ENCODE results near the gene DIPK1B.

DIPK1B gene

DNA sequence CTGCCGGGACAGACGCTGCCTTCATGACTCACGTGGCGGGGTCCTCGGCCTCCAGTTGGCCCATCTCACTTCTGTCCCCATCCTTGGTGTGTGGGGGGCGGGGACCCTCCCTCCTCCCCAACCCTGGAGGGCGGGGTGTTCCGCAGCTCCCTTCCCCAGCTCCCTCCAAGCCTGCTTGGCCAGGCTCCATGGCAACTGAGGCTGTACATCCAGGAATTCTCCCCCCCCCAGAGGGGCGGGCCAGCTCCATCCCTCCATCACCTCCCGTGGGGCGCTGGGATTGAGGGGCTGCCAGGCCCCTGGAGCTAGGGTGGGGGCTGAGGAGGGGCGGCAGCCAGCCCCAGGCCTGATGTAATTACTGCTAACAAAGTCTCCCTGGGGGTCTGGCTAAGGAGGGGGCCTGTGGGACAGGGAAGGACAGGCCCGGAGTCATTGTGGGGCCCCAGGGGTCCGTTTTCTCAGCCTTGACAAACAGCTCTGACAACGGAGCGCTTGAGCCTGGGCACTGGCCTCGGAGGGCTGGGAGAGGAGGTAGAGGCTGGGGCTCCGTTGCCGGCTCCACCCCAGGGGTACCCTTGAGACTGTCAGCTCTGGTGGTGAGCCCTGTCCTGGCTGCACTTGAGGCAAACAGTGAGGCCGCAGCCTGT lies 8.0 kb downstream of the DIPK1B start:
- DNase-seq (ENCODE audit: low spot score), result no peak

DNA sequence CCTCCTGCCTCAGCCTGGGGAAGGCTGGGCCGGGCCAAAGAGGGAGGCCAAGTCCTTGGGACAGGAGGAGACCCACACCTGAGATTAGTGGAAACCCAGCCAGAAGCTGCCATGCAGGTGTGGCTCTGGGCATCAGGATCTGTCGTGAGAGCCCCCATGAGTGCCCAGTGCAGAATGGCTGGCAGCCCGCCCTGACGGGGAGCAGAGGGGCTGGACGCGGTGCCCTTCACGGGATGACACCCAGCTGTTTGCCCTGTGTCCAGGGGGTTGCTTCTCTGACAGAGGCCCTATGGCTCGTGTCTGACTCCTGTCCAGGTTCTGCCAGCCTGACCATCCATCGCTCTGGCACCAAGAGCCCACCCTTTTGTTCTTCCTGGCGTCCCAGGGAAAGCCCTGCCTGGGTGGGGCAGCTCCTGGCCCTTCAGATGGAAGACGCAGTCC lies 8.5 kb downstream of the DIPK1B start:
- DNase-seq (ENCODE audit: low spot score), result no peak

DNA sequence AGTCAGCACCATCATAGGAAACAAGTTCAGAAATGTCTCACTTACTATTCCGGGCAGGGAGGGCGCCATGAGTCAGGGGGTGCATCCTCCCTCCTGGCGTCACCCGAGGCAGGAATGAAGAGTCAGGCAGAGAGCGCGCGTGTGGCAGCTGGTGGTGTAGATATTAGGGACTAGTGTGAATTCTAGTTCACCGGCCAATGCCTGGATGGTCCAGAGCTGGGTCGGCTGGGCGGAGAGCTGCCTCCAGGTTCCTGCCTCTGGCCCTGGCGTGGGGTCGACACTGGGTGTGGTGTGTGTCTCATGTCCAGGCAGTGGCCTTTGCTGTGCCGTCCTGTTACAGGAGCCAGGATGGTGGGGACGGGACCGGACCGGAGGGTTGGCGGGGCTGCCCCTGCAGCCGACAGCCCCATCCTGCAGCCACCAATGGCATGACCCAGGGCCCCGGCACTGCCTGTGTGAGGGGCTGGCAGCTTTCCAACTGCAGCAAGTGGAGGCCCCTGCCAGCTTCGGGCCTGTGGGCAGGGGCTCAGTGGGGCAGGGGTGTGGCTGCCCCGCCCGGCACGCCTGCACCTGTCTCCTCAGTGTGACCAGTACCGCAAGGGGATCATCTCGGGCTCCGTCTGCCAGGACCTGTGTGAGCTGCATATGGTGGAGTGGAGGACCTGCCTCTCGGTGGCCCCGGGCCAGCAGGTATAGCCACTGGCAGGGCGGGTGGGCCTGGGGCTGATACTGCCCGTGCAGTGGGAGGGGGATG lies 9.1 kb downstream of the DIPK1B start:
- DNase-seq (ENCODE audit: low spot score), result no peak

DNA sequence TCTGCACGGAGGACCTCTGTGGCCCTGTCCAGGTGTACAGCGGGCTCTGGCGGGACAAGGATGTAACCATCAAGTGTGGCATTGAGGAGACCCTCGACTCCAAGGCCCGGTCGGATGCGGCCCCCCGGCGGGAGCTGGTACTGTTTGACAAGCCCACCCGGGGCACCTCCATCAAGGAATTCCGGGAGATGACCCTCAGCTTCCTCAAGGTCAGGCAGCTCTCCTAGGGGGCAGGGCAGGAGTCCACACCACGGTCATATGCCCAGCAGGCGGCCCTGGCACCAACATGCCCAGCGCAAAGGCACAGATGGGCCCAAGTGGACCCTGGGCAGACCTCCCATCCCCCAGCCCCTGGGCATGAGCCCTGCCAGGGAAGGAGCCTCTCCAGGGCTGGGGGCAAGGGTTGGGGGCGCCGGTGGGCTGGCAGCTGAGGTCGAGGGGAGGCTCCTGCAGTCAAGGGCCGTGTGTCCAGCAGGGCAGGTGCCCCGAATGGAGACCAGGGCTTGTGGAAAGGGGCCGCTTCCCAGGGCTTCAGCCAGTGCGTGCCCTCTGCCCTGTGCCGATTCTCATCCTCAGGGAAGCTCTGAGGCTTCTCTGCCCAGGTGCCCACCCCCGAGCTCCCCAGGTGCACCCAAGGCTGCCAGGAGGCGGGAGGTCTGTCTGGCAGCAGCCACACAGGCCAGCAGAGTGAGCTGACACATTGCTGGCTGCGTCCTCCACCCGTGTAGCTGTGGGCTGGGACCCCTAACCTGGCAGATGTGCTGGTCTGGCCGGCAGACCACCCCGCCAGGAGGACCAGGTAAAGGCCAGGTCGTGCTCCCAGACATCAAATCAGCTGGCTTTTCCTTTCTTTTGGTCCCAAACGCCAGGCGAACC lies 10.0 kb downstream of the DIPK1B start:
- no peak for DNase-seq (ENCODE audit: low spot score)

DNA sequence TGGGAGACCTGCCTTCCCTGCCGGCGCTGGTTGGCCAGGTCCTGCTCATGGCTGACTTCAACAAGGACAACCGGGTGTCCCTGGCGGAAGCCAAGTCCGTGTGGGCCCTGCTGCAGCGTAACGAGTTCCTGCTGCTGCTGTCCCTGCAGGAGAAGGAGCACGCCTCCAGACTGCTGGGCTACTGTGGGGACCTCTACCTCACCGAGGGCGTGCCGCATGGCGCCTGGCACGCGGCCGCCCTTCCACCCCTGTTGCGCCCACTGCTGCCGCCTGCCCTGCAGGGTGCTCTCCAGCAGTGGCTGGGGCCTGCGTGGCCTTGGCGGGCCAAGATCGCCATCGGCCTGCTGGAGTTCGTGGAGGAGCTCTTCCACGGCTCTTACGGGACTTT lies 10.6 kb downstream of the DIPK1B start:
- no peak for DNase-seq (ENCODE audit: low spot score)

DNA sequence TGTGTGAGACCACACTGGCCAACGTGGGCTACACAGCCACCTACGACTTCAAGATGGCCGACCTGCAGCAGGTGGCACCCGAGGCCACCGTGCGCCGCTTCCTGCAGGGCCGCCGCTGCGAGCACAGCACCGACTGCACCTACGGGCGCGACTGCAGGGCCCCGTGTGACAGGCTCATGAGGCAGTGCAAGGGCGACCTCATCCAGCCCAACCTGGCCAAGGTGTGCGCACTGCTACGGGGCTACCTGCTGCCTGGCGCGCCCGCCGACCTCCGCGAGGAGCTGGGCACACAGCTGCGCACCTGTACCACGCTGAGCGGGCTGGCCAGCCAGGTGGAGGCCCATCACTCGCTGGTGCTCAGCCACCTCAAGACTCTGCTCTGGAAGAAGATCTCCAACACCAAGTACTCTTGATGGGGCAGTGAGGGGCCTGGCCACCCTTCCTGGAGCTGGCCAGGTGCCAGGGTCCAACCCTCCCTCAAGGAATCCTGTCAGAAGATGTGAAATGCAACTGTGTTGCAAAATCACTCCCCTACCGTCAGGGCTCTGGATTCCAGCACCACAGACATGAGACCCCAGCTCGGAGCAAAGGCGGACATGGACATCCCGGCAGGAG lies 11.1 kb downstream of the DIPK1B start:
- DNase-seq (ENCODE audit: low spot score), result no peak

DNA sequence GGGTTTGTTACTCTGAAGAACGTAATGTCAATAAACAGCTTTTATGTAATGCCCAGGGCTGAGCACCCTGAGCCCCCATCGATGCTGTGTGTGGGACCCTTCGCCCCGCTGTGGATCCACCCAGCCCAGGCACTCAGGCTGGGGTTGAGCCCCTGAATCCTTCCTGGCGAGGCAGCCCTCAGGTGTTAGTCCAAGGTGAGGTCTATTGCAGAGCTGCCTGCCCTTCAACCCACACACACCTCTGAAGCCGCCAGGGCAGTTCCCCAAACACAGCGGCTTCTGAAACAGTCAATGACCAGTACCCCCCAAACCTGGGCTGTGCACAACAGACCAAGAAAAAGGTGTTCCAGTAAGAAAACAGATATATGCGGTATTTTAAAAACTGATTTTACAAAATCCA lies 11.6 kb downstream of the DIPK1B start:
- DNase-seq (ENCODE audit: low spot score), result no peak

DNA sequence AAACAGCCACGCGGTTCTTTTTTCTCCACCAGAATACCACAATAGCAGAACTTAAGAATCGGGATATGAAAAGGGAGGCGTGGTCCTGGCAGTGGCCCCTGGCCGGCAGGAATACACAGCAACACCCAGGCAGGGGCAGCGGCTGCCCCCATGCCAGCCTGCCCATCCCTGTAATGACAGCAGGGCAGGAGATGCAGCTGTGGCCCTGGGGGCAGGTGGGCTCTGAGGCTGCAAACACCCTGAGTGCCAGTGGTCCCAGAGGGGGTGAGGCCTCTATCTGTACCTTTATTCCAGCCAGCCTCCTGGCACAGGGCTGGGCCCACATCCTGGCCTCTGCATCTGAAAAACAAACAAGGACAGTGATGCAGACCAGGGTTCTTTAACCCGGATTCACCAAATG lies 12.4 kb downstream of the DIPK1B start:
- no peak for DNase-seq (ENCODE audit: low spot score)

DNA sequence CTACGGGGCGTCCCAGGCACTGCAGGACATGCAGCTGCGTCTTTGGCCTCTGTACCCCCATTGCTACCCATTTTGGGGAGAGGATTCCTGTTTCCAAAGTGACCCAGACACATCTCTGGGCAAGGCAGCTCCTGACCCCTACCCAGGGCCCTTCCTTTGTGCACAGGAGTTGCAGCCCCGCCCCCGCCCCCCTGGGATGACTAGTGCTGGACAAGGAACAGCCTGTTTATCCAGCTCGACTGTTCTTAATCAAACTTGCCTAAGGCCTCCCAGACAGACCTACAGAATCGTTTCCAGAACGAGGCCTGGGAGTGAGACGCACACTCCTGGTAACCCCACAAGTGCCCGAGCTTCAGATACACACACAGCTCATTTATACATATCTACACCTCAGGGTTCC lies 13.2 kb downstream of the DIPK1B start:
- DNase-seq (ENCODE audit: low spot score), result no peak

DNA sequence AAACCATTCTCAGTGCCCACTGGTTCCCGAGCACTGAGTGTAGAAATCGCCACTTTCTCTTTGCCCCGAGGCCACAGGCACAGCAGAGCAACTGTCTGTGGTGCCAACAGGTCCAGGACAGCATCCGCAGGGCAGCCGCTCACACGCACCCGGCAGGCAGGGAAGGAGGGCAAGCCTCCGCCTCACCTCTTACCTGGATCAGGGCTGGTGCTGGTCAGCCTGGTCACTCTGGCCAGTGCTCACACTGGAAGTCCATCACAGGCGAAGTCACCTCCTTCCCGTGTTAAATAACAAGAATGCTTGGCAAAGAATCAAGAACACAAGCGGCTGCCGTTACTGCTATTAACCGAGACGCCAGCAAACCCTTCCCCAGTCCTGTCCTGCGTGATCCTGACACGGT lies 13.7 kb downstream of the DIPK1B start:
- no peak for DNase-seq (ENCODE audit: low spot score)

DNA sequence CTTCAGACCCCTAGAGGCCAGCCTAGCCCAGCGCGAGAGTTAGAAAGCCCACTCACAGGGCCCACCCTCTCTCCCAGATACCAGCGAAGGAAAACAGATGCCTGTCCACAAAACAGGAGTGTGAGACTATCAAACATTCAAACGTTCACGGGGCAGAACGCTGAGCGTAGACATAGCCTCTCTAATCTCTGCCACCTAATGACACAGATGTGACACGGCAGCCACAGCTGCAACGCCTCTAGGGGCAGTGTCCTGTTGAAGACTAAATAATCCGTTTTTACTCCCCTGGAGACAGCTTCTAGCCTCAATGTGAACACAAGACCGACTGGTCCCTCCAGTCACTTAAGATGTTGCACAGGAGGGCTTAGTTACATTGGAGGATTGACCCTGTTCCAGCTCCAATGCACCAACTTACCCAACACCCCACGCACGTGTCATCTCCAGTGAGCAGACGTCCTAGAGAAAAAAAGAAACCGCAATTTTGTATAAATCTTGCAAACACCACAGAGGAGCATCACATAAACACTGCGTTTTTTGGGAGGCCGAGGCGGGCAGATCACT lies 14.3 kb downstream of the DIPK1B start:
- peak; percentile 87 for DNase-seq (ENCODE audit: low spot score)

DNA sequence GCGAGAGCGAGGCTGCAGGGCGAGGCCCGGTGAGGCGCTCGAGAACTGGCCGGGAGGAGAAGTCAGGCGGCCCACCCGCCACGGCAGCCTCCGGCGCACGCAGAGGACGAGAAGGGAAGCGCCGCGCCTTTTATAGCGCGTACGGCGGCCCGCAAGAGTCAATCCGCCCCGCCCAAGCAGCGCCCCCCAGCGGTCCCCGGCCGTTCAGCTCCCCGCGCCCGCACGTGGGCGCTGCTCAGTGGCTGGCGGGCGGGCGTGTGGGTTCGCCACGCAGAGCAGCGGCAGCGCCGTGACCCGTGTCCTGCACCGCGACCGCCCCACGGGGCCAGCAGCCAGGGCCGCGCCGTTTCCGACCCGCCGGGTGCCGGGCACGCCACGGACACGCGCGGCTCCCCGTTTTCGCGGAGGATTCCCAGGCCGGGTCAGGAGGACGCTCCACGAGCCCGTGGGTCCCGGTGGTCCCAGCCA lies 15.7 kb downstream of the DIPK1B start:
- DNase-seq (ENCODE audit: low spot score), result peak; percentile 90

DNA sequence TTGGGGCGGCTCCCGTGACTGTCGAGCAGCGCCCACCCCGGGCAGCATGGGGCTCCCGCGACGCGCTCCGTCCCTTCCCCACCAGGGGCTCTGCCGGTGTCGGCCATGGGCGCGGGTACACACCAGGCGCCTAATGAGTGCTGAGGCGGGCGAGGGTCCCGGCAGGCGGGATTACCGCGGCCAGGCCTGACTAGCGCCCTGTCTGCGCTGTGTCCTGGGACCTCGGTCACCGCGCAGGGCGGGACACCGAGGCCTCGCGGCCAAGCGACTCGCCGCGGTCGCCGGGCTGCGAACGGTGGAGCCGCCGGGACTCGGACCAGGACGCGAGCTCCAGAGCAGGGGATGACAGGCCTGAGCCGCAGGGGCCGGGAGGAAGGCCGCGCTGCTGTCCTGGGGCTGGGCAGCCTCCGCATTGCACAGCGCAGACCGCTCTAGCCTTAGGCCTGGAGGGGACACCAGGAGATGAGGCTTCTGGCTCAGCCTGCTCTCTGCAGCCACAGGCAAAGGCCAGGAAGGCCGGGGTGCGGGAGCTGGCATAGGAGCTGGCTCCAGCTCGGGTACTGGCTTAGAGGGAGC lies 16.3 kb downstream of the DIPK1B start:
- no peak for DNase-seq (ENCODE audit: low spot score)

DNA sequence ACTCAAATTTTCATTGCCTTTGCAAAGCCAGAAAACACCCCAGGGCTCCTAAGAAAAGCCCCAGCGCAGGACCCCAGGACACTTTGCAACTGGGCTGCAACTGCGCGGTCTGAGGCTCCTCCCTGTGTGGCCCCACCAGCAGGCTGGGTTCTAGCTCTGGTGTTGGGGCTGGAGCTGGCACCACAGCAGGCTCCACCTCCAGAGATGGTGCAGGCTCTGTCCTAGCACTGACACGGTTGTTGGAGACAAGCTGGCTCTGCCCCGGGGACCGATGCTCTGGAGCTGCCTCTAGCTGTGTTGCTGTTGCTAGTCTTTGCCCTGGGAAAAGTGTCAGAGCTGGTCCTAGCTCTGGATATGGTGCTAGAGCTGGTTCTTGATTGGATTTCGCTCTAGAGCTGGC lies 16.8 kb downstream of the DIPK1B start:
- no peak for DNase-seq (ENCODE audit: low spot score)

DNA sequence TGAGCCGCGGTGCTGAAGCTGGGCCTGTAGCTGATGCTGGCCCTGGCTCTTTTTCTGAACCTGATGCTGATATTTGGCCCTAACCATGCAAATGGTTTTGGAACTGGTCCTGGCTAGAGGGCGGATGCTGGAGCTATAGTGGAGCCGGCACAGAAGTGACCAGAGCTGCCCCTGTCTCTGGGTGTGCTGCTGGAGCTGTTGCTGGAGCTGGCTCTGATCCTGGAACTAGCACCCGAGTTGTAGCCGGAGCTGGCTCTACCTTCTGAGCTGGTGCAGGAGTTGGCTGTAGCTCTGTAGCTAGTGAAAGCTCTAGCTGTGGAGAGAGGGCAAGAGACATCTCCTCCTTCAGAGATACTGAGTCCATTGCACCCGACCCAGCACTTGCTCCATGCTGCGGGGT lies 17.6 kb downstream of the DIPK1B start:
- no peak for DNase-seq (ENCODE audit: low spot score)

DNA sequence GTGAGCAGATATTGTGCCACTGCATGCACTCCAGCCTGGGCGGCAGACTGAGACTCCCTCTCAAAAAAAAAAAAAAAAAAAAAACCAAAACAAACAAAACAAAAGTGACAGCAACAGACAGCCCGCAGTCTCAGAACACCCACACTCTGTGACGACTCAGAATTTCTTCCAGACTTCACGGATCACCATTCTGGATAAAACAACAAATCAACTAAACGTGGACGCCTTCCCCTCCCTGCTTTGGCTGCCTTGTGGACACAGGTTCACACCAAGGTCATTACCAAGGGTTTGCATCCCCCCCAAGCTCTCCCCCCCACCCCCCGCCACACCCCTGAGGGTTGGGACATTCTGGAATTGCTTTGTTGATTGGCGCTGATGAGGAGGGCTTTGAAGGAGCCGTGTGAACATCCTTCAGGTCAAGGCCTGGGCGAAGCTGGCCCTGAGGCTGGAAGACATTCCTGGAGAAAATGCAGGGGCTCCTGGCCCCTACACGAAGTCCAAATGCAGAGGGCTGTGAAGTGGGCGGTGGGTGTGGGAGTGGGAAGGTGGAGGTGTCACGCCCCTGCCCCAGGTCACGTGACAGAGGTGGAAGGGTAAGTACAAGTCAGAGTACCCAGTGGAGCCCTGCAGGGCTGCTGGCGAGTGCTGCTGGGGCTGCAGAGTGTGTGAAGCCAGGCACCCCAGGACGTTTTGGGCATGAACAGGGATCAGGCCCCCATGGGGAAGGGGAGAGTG lies 20.2 kb downstream of the DIPK1B start:
- DNase-seq (ENCODE audit: low spot score), result no peak

DNA sequence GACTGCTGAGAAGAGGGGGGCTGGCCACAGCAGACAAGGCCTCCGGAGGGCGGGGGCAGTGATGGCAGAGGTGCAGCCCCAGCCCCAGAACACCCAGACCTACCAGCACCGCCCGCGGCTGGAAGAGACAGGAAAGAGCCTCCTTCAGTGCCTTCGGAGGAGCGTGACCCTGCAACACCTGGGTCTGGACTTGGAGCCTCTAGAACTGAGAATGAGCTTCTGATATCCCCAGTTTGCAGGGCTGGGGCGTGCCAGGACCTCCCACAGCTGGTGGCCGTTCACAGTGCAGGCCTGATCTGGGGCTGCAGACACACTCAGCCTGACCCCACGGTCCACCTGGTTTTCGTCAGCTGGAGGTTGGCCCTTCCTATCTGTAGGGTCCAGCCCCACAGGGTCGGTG lies 21.2 kb downstream of the DIPK1B start:
- DNase-seq (ENCODE audit: low spot score), result no peak

DNA sequence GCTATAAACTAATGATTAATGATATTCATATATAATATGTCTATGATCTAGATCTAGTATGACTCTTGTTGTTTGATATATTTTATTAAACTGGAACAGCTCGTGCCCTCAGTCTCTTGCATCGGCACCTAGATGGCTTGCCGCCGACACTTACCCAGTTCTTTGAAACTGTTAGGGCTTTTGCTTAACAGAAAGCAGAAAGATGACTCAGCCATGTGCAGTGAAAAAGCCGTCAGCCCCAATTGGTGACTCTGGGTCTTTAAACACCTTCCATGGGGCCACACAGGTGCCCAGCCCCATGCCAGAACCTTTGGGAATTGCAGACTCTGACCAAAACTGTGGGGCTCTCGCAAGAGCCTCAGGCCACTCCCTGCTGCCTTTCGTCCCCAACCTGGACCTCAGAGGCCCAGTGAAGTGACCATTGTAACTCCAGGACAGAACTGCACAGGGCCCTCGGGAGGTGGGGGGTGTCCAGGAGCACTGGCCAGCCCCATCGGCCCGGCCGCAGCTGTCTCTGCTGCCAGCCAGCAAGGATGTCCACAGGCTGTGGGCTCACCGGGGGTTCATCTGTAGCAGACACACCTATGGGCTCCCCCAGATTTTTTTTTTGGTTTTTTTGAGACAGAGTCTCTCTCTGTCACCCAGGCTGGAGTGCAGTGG lies 22.6 kb downstream of the DIPK1B start:
- DNase-seq (ENCODE audit: low spot score), result no peak

DNA sequence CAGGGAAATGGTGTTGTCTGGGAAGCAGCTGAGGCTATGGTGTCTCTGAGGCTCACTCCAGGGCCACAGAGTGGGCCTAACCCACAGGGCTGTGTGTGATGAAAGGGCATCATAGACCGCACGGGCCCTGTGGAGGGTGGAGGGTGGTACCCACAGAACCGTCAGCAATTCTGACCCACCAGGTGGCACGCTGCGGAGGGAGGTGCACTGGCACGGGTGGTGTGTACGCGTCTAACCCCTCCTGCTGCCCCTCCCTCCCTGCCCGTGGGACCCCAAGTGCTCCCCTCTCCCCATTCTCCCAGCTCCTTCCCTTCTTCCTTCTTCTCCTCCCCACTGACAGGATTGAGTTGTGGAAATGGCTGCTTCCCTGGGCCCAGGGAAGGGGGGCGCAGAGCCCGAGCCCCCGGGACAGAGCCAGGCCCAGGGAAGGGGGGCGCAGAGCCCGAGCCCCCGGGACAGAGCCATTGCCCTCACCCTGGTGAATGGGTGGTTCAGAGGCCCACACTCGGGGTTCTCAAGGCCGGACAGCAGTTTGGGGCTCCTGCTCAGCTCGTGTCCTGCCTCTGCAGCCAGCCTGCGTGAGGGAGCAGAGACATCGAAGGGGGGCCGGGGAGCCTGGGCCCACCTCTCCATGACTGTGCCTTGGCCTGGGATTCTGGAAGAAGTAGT lies 23.6 kb downstream of the DIPK1B start:
- no peak for DNase-seq (ENCODE audit: low spot score)

DNA sequence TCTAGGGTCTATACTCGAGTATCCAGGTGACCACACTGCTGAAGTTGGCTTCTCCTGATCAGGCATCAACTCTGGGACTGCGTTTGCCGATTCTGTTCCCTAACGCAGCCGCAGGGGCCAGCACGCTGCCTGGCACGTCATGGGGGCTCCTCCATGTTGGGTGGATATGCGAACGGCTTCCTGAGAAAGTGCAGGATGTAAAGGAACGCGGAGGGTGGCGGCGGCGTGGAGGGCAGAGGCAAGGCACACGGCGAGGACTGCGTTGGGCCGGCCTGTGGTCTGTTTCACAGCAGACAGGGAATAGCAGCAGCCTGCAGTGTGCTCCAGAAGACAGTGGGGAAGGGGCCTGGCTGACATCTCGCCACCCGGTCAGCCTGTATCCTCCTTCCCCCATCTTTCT lies 26.6 kb downstream of the DIPK1B start:
- no peak for DNase-seq (ENCODE audit: low spot score)
